Mesothelial cell of epicardium (in vitro differentiated cells): ENCODE measurements around the gene CLIC6. TPM values are rescaled to one million over a fixed set of nuclear protein-coding genes. Genes with fewer than 3 reads are reported as not detected.
"Not testable (repeated sequence)": the region's sequence is repeated elsewhere in the genome, so short reads cannot be mapped to it uniquely, and the experiment has no call there.

Experiments
- DNase-seq, 2 experiments: peaks; one replicate each; pipeline ENCODE4 v3.0.0; 2021; ENCODE audit warnings: low spot score in 2 of 2; ENCODE audit not compliant: unreplicated experiment in 2 of 2
- H3K27ac Mint-ChIP-seq: 2 replicates; pipeline ENCODE4 v1.8.0; 2021; ENCODE audit warnings: mixed read lengths
- H3K27me3 Mint-ChIP-seq: 2 replicates; pipeline ENCODE4 v1.8.0; 2021; ENCODE audit warnings: low read depth, mixed read lengths
- H3K36me3 Mint-ChIP-seq: 2 replicates; pipeline ENCODE4 v1.8.0; 2021; ENCODE audit warnings: mixed read lengths
- H3K4me1 Mint-ChIP-seq: 2 replicates; pipeline ENCODE4 v1.8.0; 2021; ENCODE audit warnings: mixed read lengths
- H3K4me3 Mint-ChIP-seq: 2 replicates; pipeline ENCODE4 v1.8.0; 2021; ENCODE audit warnings: mild to moderate bottlenecking, moderate library complexity, mixed read lengths
- H3K9me3 Mint-ChIP-seq: 2 replicates; pipeline ENCODE4 v1.8.0; 2021; ENCODE audit warnings: mixed read lengths
- CTCF ChIP-seq: fragments of 200-600 bp; sonication (generic); IDR thresholded peaks from one replicate; pipeline ENCODE4 v1.5.0; 2021; ENCODE audit warnings: antibody characterized with exemption; ENCODE audit not compliant: unreplicated experiment
- total RNA-seq: library from RNA; stranded (reverse); gene quantifications from 3 replicates; pipeline ENCODE4 v1.2.1, GENCODE V29; 2021

Gene CLIC6
- total RNA-seq, 1 donor from 2014 or later = 1.4 TPM

GRCh38 chr21:34661848-34662247 lies 6.9 kb upstream of the CLIC6 start:
- no peaks in the 10 kb centered on the region for H3K4me1 Mint-ChIP-seq
- DNase-seq = no peak
- no peak overlapping the region for H3K4me3 Mint-ChIP-seq
- peaks cover 1% of the 10 kb centered on the region for H3K36me3 Mint-ChIP-seq
- no peak overlapping the region for H3K27ac Mint-ChIP-seq
- TF ChIP-seq CTCF = no peak
- H3K9me3 Mint-ChIP-seq = peaks cover 30% of the 10 kb centered on the region
- H3K27me3 Mint-ChIP-seq = peaks cover 86% of the 10 kb centered on the region

GRCh38 chr21:34667761-34668160 lies 1.0 kb upstream of the CLIC6 start:
- peaks cover 9% of the 10 kb centered on the region for H3K4me1 Mint-ChIP-seq
- H3K27me3 Mint-ChIP-seq = peaks cover 89% of the 10 kb centered on the region
- H3K36me3 Mint-ChIP-seq = no peaks in the 10 kb centered on the region
- H3K27ac Mint-ChIP-seq = no peak overlapping the region
- H3K4me3 Mint-ChIP-seq = no peak overlapping the region
- H3K9me3 Mint-ChIP-seq = peaks cover 4% of the 10 kb centered on the region
- no peak for DNase-seq
- no peak for TF ChIP-seq CTCF

- Mint-ChIP-seq H3K27ac (no peak overlapping the region), H3K4me3 (peak overlapping the region; percentile 60)
- DNase-seq = no peak
Measured at GRCh38 chr21:34669149-34669879, 520 bp downstream of the CLIC6 start.

GRCh38 chr21:34669880-34670219 lies 1.1 kb downstream of the CLIC6 start:
- H3K9me3 Mint-ChIP-seq, DNase-seq, H3K36me3 Mint-ChIP-seq, H3K27ac Mint-ChIP-seq: not testable (repeated sequence)
- H3K4me3 Mint-ChIP-seq = peak overlapping the region; percentile 61
- peaks cover 86% of the 10 kb centered on the region for H3K27me3 Mint-ChIP-seq
- H3K4me1 Mint-ChIP-seq = peaks cover 11% of the 10 kb centered on the region

More at GRCh38 chr21:34669149-34669879, 520 bp downstream of the CLIC6 start:
- Mint-ChIP-seq H3K27me3 (peaks cover 87% of the 10 kb centered on the region), H3K4me1 (peaks cover 9% of the 10 kb centered on the region), H3K36me3 (no peaks in the 10 kb centered on the region), H3K9me3 (no peaks in the 10 kb centered on the region)
- no peak for TF ChIP-seq CTCF

- Mint-ChIP-seq H3K27me3 (peaks cover 81% of the 10 kb centered on the region), H3K4me1 (peaks cover 15% of the 10 kb centered on the region), H3K4me3 (peak overlapping the region; percentile 61), H3K27ac (no peak overlapping the region), H3K9me3 (no peaks in the 10 kb centered on the region), H3K36me3 (no peaks in the 10 kb centered on the region)
- TF ChIP-seq CTCF = no peak
- peak in 1 of 2 experiments; percentile 47 for DNase-seq
Measured at GRCh38 chr21:34670220-34670961, 1.6 kb downstream of the CLIC6 start.

GRCh38 chr21:34670962-34671348 lies 2.2 kb downstream of the CLIC6 start:
- H3K4me1 Mint-ChIP-seq = peaks cover 16% of the 10 kb centered on the region
- peak; percentile 22 for TF ChIP-seq CTCF

More at GRCh38 chr21:34670962-34671348, 2.2 kb downstream of the CLIC6 start:
- Mint-ChIP-seq H3K27me3 (peaks cover 79% of the 10 kb centered on the region), H3K27ac (no peak overlapping the region), H3K4me3 (peak overlapping the region; percentile 46), H3K36me3 (no peaks in the 10 kb centered on the region), H3K9me3 (no peaks in the 10 kb centered on the region)
- no peak for DNase-seq
